ENCODE measurements around the gene NFIC.

The NFIC gene

GRCh38 chr19:3364501-3364858, 1.9 kb upstream of the NFIC start:
- no peak overlapping the region for H3K4me3 ChIP-seq (ENCODE audit: low read depth, low read length)
- H3K36me3 ChIP-seq: no peaks in the 10 kb centered on the region; the same call in 1 of the 2 replicates
- TF ChIP-seq CTCF (IDR thresholded peaks at IDR 0.05; ENCODE audit: low read depth, low read length): no peak
- DNase-seq: no peak
- H3K27me3 ChIP-seq (ENCODE audit: insufficient read depth, low read depth, severe bottlenecking): no peaks in the 10 kb centered on the region
- H3K9me3 ChIP-seq (ENCODE audit: severe bottlenecking): no peaks in the 10 kb centered on the region
- H3K27ac ChIP-seq: no peak overlapping the region

- Histone ChIP-seq H3K36me3 (no peaks in the 10 kb centered on the region; the same call in 1 of the 2 replicates), H3K27me3 (ENCODE audit: insufficient read depth, low read depth, severe bottlenecking) (no peaks in the 10 kb centered on the region), H3K4me3 (ENCODE audit: low read depth, low read length) (peak overlapping the region; percentile 71), H3K9me3 (ENCODE audit: severe bottlenecking) (no peaks in the 10 kb centered on the region), H3K27ac (peak overlapping the region; percentile 95)
- no peak for TF ChIP-seq CTCF (IDR thresholded peaks at IDR 0.05; ENCODE audit: low read depth, low read length)
- peak; percentile 64 for DNase-seq
These were observed 1.1 kb upstream of the NFIC start for GRCh38 chr19:3365093-3365835.

GRCh38 chr19:3366753-3367627, 607 bp downstream of the NFIC start:
- Histone ChIP-seq H3K36me3 (peaks cover 3% of the 10 kb centered on the region; the same call in 1 of the 2 replicates), H3K4me3 (ENCODE audit: low read depth, low read length) (peak overlapping the region; percentile 71), H3K27ac (peak overlapping the region; percentile 95), H3K27me3 (ENCODE audit: insufficient read depth, low read depth, severe bottlenecking) (no peaks in the 10 kb centered on the region), H3K9me3 (ENCODE audit: severe bottlenecking) (no peaks in the 10 kb centered on the region)
- TF ChIP-seq CTCF (IDR thresholded peaks at IDR 0.05; ENCODE audit: low read depth, low read length): no peak
- peak; percentile 80 for DNase-seq

GRCh38 chr19:3367628-3368440, 1.5 kb downstream of the NFIC start:
- TF ChIP-seq CTCF (IDR thresholded peaks at IDR 0.05; ENCODE audit: low read depth, low read length): no peak
- Histone ChIP-seq H3K36me3 (peaks cover 3% of the 10 kb centered on the region; the same call in 1 of the 2 replicates), H3K4me3 (ENCODE audit: low read depth, low read length) (peak overlapping the region; percentile 71), H3K27me3 (ENCODE audit: insufficient read depth, low read depth, severe bottlenecking) (no peaks in the 10 kb centered on the region), H3K9me3 (ENCODE audit: severe bottlenecking) (no peaks in the 10 kb centered on the region), H3K27ac (peak overlapping the region; percentile 95)
- DNase-seq: no peak

GRCh38 chr19:3368441-3368795, 2.0 kb downstream of the NFIC start:
- no peak for DNase-seq
- Histone ChIP-seq H3K36me3 (peaks cover 3% of the 10 kb centered on the region; the same call in 1 of the 2 replicates), H3K4me3 (ENCODE audit: low read depth, low read length) (no peak overlapping the region), H3K27me3 (ENCODE audit: insufficient read depth, low read depth, severe bottlenecking) (no peaks in the 10 kb centered on the region), H3K9me3 (ENCODE audit: severe bottlenecking) (no peaks in the 10 kb centered on the region), H3K27ac (no peak overlapping the region)
- TF ChIP-seq CTCF (IDR thresholded peaks at IDR 0.05; ENCODE audit: low read depth, low read length): no peak

Measured in WERI-Rb-1 (cell line).